Measurements from ENCODE around the gene TFB2M. TPM values are rescaled to one million over a fixed set of nuclear protein-coding genes. Genes with fewer than 3 reads are reported as not detected.
"Not testable (repeated sequence)": the region's sequence is repeated elsewhere in the genome, so short reads cannot be mapped to it uniquely, and the experiment has no call there.

TFB2M gene
- total RNA-seq, 1 donor from 2014 or later, result 16.8 TPM

DNA sequence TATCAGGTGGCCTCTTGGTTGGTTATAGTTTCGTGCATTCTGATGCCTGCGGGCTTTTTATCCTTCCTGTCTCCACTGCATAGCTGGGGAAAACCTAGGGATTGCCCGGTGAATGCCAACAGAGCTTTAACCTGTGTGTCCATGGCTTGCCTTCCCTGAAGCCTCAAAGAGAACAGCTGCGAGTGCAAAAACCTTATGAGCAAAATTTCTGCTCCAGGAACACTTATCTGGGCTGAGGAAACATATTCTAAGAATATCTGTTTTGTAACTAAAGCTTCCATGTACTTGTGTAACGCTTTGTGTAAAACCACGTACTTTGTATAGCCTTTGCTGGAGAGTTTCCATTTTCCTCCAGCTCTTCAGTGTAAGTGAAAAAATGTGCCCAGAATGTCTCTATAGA lies 7.4 kb upstream of the TFB2M start:
- no peak for DNase-seq (ENCODE audit: low read depth)
- no peak for FAIRE-seq
- no peak overlapping the region for H3K4me3 ChIP-seq (ENCODE audit: low read depth, low read length)
- no peak for TF ChIP-seq CTCF (IDR thresholded peaks at IDR 0.05; ENCODE audit: insufficient read depth, low read length, severe bottlenecking)
- no peaks in the 10 kb centered on the region for H3K36me3 ChIP-seq (ENCODE audit: control insufficient read depth, insufficient read depth, low read length)
- no peaks in the 10 kb centered on the region for H3K27me3 ChIP-seq (ENCODE audit: control insufficient read depth, insufficient read depth, low read length)

DNA sequence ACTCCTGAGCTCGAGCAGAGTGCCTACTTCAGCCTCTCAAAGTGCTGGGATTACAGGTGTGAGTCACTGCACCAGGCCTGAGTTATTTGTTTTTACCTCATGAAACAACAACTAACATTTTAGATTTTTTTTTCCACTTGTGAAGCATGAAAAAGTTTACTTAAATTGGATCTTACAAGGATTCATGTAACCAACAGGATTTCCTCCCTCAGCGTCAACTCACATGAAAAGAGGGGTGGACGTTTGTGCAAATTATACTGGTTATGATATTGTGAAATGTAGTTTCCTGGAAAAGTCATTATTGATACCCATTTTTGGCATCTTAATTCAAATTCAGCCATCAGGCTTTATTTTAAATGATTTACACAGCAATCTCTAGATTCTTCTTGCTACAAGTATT lies 6.7 kb upstream of the TFB2M start:
- no peaks in the 10 kb centered on the region for H3K27me3 ChIP-seq (ENCODE audit: control insufficient read depth, insufficient read depth, low read length)
- FAIRE-seq (no peak), DNase-seq (ENCODE audit: low read depth) (no peak)
- no peak for TF ChIP-seq CTCF (IDR thresholded peaks at IDR 0.05; ENCODE audit: insufficient read depth, low read length, severe bottlenecking)
- H3K4me3 ChIP-seq (ENCODE audit: low read depth, low read length), result no peak overlapping the region
- no peaks in the 10 kb centered on the region for H3K36me3 ChIP-seq (ENCODE audit: control insufficient read depth, insufficient read depth, low read length)

GRCh38 chr1:246571953-246572352 lies 5.9 kb upstream of the TFB2M start:
- no peak for FAIRE-seq
- no peak for DNase-seq (ENCODE audit: low read depth)
- H3K36me3 ChIP-seq (ENCODE audit: control insufficient read depth, insufficient read depth, low read length), result no peaks in the 10 kb centered on the region
- no peak overlapping the region for H3K4me3 ChIP-seq (ENCODE audit: low read depth, low read length)
- H3K27me3 ChIP-seq (ENCODE audit: control insufficient read depth, insufficient read depth, low read length), result no peaks in the 10 kb centered on the region
- TF ChIP-seq CTCF (IDR thresholded peaks at IDR 0.05; ENCODE audit: insufficient read depth, low read length, severe bottlenecking), result no peak

- not testable (repeated sequence) for FAIRE-seq; DNase-seq (ENCODE audit: low read depth); H3K4me3 ChIP-seq (ENCODE audit: low read depth, low read length); H3K36me3 ChIP-seq (ENCODE audit: control insufficient read depth, insufficient read depth, low read length); H3K27me3 ChIP-seq (ENCODE audit: control insufficient read depth, insufficient read depth, low read length)
These were observed 5.2 kb upstream of the TFB2M start for GRCh38 chr1:246571309-246571708.

- DNase-seq (ENCODE audit: low read depth), result peak; percentile 91
- no peak for TF ChIP-seq CTCF (IDR thresholded peaks at IDR 0.05; ENCODE audit: insufficient read depth, low read length, severe bottlenecking)
- no peak for FAIRE-seq
- no peaks in the 10 kb centered on the region for H3K36me3 ChIP-seq (ENCODE audit: control insufficient read depth, insufficient read depth, low read length)
- no peaks in the 10 kb centered on the region for H3K27me3 ChIP-seq (ENCODE audit: control insufficient read depth, insufficient read depth, low read length)
- H3K4me3 ChIP-seq (ENCODE audit: low read depth, low read length), result no peak overlapping the region
These were observed 3.5 kb upstream of the TFB2M start for GRCh38 chr1:246569248-246570238.

DNA sequence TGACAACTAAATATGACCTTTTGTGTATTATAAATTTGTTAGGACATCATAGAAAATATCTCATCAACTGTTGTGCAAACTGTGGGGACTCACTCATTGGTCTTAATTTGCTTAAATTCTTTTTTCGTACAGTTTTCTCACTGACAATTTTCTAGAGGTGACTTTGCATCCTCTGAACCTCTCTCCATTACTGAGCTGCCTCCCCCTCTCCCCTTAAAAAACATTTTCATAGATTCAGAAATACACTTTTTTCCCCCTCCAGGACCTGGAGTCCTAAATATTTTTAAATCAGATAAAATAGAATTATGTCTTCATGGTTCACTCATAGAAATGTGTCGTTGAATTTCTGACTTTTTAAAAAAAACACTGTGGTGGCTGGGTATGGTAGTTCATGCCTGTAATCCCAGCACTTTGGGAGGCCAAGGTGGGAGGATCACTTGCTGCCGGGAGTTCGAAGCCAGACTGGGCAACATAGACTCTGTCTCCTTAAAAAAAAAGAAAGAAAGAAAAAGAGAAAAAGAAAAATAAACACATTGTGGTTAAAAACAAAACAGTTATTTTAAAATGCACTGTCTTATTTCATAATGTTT lies 1.7 kb upstream of the TFB2M start:
- no peak for FAIRE-seq
- no peak for DNase-seq (ENCODE audit: low read depth)
- TF ChIP-seq CTCF (IDR thresholded peaks at IDR 0.05; ENCODE audit: insufficient read depth, low read length, severe bottlenecking), result no peak
- no peak overlapping the region for H3K4me3 ChIP-seq (ENCODE audit: low read depth, low read length)
- H3K36me3 ChIP-seq (ENCODE audit: control insufficient read depth, insufficient read depth, low read length), result peaks cover 3% of the 10 kb centered on the region
- no peaks in the 10 kb centered on the region for H3K27me3 ChIP-seq (ENCODE audit: control insufficient read depth, insufficient read depth, low read length)

All from bronchial epithelial cell (primary cell).